Body of pancreas (tissue), 4 donors: Measurements from ENCODE around the gene NKD2. TPM values are rescaled to one million over a fixed set of nuclear protein-coding genes. Genes with fewer than 3 reads are reported as not detected.

Experiments
- ATAC-seq: fragments of 150-250 bp; one replicate; pipeline ENCODE4 v1.9.1; 2016
- DNase-seq, 4 donors: peaks; one replicate each; pipeline ENCODE4 v3.0.0-alpha.2; 2019
- H3K27ac ChIP-seq, 4 donors: fragments of 200-600 bp; sonication (generic); 1 replicate in 3 of 4; 2 replicates in 1 of 4; pipeline versions ENCODE4 v1.5.1 to v1.6.1; 2016 to 2019; ENCODE audit warnings: mild to moderate bottlenecking in 1 of 4, mixed read lengths in 1 of 4, moderate library complexity in 1 of 4
- H3K27me3 ChIP-seq, 2 donors: fragments of 200-600 bp; sonication (generic); one replicate each; pipeline ENCODE4 v1.6.0; 2016; ENCODE audit warnings: mild to moderate bottlenecking in 1 of 2
- H3K36me3 ChIP-seq, 2 donors: fragments of 200-600 bp; sonication (generic); replicated peaks in 1 of 2; 2 replicates each; pipeline ENCODE4 v1.5.1; 2016; ENCODE audit warnings: low read depth in 2 of 2; ENCODE audit not compliant: insufficient read depth in 1 of 2
- H3K4me1 ChIP-seq: fragments of 200-600 bp; sonication (generic); one replicate; pipeline ENCODE4 v1.6.0; 2016
- H3K4me3 ChIP-seq, 2 donors: fragments of 200-600 bp; sonication (generic); 1 replicate in 1 of 2; 2 replicates in 1 of 2; pipeline ENCODE4 v1.5.1; 2016 to 2019
- H3K9me3 ChIP-seq, 3 donors: fragments of 200-600 bp; sonication (generic); 1 replicate in 2 of 3; 2 replicates in 1 of 3; pipeline ENCODE4 v1.5.1; 2016
- POLR2A ChIP-seq, 3 donors: fragments of 450-650 bp; IDR thresholded peaks; one replicate each; pipeline ENCODE4 v1.6.1; 2016; ENCODE audit warnings: antibody characterized with exemption in 3 of 3, mild to moderate bottlenecking in 2 of 3
- WGBS, 2 donors: methylation state at CpG; one replicate each; pipeline ENCODE4 v1.1.5; 2017; 5-methylcytosine and 5-hydroxymethylcytosine counted together
- intact Hi-C: fragments of 100-400 bp; cut with DNase I; formaldehyde crosslinking; loops from one replicate; pipeline ENCODE4 v1.15.1; 2023
- total RNA-seq, 2 donors: library from RNA; depleted of rRNA; stranded (reverse); fragments of >200 nt; gene quantifications; one replicate each; pipeline ENCODE4 v1.1.0, GENCODE V29; 2016
- TF ChIP-seq, protein P1 (sequence below), 7 experiments: fragments of 450-650 bp in 4 of 7; fragments of 200-600 bp in 3 of 7; sonication (generic) in 3 of 7; IDR thresholded peaks; one replicate each; pipeline ENCODE4 v1.5.1; 2016 to 2019; ENCODE audit warnings: antibody characterized with exemption in 7 of 7

The NKD2 gene
- total RNA-seq, 2 donors from 2014 or later, result 4.2 to 12.2 TPM

DNA sequence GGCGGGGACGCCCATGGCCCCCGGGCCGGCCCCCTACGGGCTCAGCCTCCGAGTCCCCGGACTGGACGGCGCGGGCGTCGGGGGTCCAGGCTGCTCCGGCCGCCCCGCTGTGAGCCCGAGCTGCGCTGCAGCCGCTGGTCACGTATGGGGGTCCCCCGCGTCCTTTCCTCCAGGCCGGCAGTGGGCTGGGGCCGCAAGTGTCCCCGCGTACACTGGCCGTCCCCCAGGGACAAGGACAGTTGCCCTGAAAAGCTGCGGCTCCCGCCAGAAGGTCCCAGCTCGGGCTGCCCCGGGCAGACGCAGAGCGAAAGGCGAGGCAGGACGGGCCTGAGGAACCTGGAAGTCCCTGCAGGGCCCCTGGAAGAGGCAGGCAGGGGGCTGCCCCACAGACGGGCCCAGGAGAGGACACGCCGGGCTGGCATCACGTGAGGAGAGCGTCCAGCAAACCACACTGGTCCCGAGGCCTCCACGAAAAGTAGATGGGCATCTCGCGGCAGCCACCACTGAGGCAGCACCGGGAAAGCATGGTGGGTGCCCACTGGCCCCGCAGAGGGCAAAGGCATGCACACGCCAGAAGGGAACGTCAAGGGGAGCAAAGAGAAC, 3.3 kb upstream of the NKD2 start:
- ATAC-seq, result no peak
- intact Hi-C loops, result no loop called here
- peaks cover 0 to 8% of the 10 kb centered on the region in 2 donors for H3K27me3 ChIP-seq
- TF ChIP-seq, protein P1, sequence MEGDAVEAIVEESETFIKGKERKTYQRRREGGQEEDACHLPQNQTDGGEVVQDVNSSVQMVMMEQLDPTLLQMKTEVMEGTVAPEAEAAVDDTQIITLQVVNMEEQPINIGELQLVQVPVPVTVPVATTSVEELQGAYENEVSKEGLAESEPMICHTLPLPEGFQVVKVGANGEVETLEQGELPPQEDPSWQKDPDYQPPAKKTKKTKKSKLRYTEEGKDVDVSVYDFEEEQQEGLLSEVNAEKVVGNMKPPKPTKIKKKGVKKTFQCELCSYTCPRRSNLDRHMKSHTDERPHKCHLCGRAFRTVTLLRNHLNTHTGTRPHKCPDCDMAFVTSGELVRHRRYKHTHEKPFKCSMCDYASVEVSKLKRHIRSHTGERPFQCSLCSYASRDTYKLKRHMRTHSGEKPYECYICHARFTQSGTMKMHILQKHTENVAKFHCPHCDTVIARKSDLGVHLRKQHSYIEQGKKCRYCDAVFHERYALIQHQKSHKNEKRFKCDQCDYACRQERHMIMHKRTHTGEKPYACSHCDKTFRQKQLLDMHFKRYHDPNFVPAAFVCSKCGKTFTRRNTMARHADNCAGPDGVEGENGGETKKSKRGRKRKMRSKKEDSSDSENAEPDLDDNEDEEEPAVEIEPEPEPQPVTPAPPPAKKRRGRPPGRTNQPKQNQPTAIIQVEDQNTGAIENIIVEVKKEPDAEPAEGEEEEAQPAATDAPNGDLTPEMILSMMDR (IDR thresholded peaks at IDR 0.05), result no peak
- TF ChIP-seq POLR2A (IDR thresholded peaks at IDR 0.05), result no peak
- WGBS, 2 donors, result 54 to 62% methylated on average over 11 to 30 of the region's 47 CpGs
- H3K36me3 ChIP-seq, result no peaks in the 10 kb centered on the region
- no peaks in the 10 kb centered on the region for H3K9me3 ChIP-seq
- peak in 2 of 4 donors; percentile 9 to 10 for DNase-seq
- H3K4me1 ChIP-seq, result peaks cover 40% of the 10 kb centered on the region
- peak overlapping the region in 3 of 4 donors; percentile 63 to 74 (median 64) for H3K27ac ChIP-seq
- no peak overlapping the region for H3K4me3 ChIP-seq

DNA sequence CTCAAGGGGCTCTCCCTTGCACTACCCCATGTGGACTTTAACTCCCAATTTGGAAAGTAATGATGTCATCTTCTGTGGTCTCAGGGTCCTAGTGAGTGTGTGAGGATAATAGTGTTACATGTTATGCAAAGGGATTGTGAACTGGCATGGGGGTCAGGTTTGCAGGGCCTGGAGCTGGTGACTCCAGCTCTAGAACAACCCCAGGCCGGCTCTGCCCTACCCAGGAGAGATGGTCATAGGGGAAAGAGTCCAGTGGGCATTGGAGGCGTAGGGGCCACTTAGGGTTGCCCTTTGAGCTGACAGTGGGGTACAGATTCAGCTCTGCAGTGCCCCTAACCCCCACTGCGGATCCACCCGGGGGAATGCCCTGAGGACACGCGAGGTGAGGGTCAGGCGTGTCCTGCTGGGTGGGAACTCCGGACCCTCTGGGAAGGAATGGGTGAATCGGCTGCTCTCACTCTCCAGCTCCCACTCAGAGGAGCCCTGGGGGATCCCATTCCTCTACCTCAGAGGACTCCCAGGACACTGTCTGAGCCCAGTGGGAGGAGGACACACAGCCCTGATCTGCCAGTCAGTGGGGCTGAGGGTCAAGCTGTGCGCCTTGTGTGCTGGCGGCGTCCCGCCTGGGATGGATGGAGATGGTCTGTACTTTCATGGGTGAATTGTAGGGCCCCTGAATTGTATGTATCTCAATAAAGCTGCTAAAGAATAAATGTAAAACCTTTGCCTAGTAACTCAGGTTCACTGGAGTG, 2.5 kb upstream of the NKD2 start:
- no peak for ATAC-seq
- H3K27ac ChIP-seq, result no peak overlapping the region
- H3K4me1 ChIP-seq, result peaks cover 47% of the 10 kb centered on the region
- WGBS, 2 donors, result 90 to 92% methylated on average over 12 to 13 of the region's 13 CpGs
- peaks cover 0 to 8% of the 10 kb centered on the region in 2 donors for H3K27me3 ChIP-seq
- intact Hi-C loops, result no loop called here
- peak in 2 of 4 donors; percentile 2 to 8 for DNase-seq
- TF ChIP-seq, protein P1 (IDR thresholded peaks at IDR 0.05), result no peak
- no peak for TF ChIP-seq POLR2A (IDR thresholded peaks at IDR 0.05)
- H3K36me3 ChIP-seq, result no peaks in the 10 kb centered on the region
- no peaks in the 10 kb centered on the region for H3K9me3 ChIP-seq
- no peak overlapping the region for H3K4me3 ChIP-seq

DNA sequence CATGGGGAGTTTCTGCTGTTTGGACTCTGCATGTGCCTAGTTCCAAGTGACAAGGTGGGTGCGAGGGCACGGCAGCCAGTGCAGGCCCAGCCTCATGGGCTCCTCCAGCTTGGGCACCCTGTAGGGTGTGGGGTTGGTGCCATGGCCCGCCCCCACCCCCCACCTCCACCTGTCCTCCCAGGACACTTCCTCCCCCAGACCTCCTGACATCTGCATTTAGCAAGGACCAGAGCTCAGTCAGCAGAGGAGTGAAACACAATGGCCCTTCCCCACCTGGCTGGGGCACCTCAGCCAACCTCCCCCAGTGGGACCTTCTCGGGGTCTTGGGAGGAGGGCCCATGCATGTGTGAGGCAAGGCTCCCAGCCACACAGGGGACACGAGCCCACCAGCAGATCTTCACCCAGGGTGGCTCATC, 1.9 kb upstream of the NKD2 start:
- intact Hi-C loops, result no loop called here
- 83 to 100% methylated on average over 2 to 5 of the region's 5 CpGs for WGBS, 2 donors
- H3K27ac ChIP-seq, result no peak overlapping the region

DNA sequence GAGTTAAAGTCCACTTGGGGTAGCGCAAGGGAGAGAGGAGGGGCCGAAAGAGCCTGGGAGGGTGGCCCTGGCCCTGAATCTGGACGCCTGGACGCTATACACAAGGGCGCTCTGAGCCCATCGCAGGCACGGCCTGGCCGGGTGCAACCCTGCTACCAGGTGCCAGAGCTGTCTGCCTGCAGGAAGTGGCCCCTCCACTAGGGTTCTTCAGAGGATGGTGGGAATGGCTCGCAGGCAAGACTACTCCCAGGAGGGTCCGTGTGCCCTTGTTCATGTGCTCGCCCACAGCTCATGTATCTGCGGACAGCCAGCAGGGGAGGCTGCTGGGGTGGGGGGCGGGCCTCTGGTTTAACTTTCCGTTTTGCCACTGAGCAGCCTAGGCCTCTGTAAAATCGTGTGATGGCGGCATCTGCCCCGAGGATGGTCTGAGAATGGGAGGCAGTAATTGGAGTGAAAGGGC, 1.4 kb upstream of the NKD2 start:
- H3K4me3 ChIP-seq, result no peak overlapping the region
- H3K27ac ChIP-seq, result no peak overlapping the region
- H3K4me1 ChIP-seq, result peaks cover 49% of the 10 kb centered on the region
- no peak for TF ChIP-seq POLR2A (IDR thresholded peaks at IDR 0.05)
- TF ChIP-seq, protein P1 (IDR thresholded peaks at IDR 0.05), result no peak
- intact Hi-C loops, result no loop called here
- 87 to 88% methylated on average over 3 to 17 of the region's 17 CpGs for WGBS, 2 donors
- peak in 2 of 4 donors; percentile 3 to 9 for DNase-seq
- no peaks in the 10 kb centered on the region for H3K9me3 ChIP-seq
- no peak for ATAC-seq
- H3K27me3 ChIP-seq, result peaks cover 0 to 8% of the 10 kb centered on the region in 2 donors
- no peaks in the 10 kb centered on the region for H3K36me3 ChIP-seq

More for the DNA sequence above, 1.9 kb upstream of the NKD2 start:
- DNase-seq (peak in 1 of 4 donors; percentile 8), ATAC-seq (no peak)
- TF ChIP-seq, protein P1 (IDR thresholded peaks at IDR 0.05), result no peak
- TF ChIP-seq POLR2A (IDR thresholded peaks at IDR 0.05), result no peak
- no peaks in the 10 kb centered on the region for H3K9me3 ChIP-seq
- H3K4me3 ChIP-seq, result no peak overlapping the region
- H3K36me3 ChIP-seq, result no peaks in the 10 kb centered on the region
- peaks cover 49% of the 10 kb centered on the region for H3K4me1 ChIP-seq
- H3K27me3 ChIP-seq, result peaks cover 0 to 8% of the 10 kb centered on the region in 2 donors
